ENCODE data around the gene FAM107B.
A peak's percentile ranks its signal among the peaks of the same experiment; 100 is the strongest.
"Not testable (repeated sequence)": the region's sequence is repeated elsewhere in the genome, so short reads cannot be mapped to it uniquely, and the experiment has no call there.

The FAM107B gene

DNA sequence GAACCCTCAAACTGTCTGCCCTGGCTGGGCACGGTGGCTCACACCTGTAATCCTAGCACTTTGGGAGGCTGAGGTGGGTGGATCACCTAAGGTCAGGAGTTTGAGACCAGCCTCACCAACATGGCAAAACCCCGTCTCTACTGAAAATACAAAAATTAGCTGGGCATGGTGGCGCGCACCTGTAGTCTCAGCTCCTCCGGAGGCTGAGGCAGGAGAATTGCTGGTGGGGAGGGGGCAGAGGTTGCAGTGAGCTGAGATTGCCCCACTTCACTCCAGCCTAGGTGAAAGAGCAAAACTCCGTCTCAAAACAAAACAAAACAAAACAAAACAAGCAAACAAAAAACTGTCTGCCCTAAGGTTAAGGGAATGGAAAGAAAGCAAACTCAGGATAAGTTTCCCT lies 115.6 kb downstream of the FAM107B start:
- DNase-seq, result not testable (repeated sequence)

DNA sequence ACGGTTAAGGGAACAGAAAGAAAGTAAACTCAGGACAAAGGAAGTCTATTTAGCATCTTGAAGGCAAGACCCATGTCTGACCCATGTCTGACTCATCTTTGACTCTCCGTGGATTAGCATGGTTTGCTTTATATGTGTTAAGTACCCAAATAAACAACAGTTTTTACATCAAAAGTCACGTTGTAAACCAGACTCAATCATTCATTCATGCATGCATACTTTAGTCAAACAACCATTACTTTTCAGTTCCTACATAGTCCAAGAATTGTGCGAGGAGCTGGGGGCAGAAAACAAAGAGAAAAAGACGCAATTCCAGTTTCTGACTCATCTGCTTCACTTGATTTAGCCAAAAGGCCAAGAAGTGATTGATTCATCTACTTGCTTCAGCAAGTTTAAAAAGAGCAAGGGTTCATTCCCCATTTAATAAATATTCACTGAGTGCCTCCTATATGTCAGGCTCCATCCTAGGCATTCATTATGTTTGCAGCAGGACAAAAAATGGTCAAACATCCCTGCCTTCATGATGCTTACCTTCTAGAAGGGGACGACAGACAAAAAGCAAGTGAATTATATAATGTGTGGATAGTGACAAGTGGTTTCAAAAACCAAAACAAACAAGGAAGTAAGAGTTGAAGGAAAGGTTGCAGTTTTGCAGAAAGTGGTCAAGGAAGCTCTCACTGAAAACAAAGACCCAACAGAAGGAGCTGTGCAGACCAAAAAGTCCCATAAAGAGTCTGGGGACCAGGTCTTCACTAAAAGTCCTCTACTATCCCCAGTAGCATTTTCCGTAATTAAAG lies 116.2 kb downstream of the FAM107B start:
- DNase-seq, result no peak

- DNase-seq, result no peak
Measured at GRCh38 chr10:14656052-14656730, 118.5 kb downstream of the FAM107B start.

- no peak for DNase-seq
Measured at GRCh38 chr10:14654821-14655382, 119.8 kb downstream of the FAM107B start.

DNA sequence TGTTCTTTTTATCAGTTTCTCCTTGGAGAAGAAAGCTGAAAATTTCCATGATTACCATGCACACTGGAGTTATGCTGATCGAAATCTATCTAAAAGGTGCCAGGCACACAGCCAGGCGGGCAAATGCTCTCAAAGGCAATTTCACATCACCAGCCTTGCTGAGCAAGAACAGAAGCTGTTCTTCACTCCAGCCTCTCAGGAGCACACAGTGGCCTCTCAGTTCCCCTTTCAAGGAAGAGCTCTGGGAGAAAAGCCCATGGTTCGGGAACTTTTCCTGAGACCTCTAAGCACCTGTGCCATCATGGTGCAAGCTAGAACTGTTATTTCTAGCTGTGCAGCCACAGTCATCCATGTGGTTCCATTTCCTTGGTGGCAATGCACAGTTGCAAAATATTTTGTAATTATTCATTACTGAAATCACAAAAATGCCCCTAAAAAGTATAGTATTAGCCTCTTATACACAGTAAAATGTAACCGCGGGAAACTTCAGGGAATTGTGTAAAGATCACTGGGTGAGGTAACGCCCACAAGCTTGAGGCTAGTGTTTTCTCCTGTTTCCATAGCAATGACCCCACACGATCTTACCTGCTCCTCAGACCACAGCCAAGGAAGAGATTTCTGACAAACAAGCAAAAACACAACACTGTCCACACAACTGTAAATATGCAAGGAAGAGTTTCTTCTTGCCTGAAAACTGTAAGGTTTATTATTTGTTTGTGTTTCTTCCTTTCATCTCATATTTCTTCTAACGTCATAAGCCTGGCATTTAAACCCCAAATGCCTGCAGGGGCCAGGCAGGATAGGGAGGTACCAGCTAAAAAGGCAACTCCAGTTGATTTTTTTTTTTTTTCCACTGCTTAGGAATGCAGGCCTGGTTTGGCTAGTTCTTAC lies 121.2 kb downstream of the FAM107B start:
- DNase-seq, result no peak

DNA sequence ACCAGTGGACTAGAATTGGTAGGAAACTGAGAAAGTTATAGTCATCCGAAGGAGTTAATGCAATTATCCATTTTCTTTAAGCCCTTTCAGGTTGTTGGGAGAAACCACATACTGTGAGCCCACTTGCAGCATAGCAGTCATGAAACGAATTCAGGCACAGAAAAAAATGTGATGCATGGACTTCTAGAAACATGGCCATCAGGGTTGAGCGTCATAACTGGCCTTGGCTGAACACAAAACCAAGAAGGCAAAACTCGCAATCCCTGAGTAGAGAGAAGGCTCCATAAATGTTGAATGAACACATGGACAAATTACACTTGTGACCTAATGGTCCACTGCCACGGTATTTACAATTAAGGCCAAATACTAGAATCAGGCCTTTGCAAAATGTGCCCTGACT lies 121.9 kb downstream of the FAM107B start:
- no peak for DNase-seq

GRCh38 chr10:14652067-14652466 lies 122.6 kb downstream of the FAM107B start:
- DNase-seq, result no peak

- no peak for DNase-seq
Measured at GRCh38 chr10:14649739-14650138, 125.0 kb downstream of the FAM107B start.

GRCh38 chr10:14648946-14649345 lies 125.8 kb downstream of the FAM107B start:
- no peak for DNase-seq

- DNase-seq, result peak; percentile 35
Measured at GRCh38 chr10:14648005-14648765, 126.5 kb downstream of the FAM107B start.

GRCh38 chr10:14645239-14645960 lies 129.3 kb downstream of the FAM107B start:
- DNase-seq, result no peak

DNA sequence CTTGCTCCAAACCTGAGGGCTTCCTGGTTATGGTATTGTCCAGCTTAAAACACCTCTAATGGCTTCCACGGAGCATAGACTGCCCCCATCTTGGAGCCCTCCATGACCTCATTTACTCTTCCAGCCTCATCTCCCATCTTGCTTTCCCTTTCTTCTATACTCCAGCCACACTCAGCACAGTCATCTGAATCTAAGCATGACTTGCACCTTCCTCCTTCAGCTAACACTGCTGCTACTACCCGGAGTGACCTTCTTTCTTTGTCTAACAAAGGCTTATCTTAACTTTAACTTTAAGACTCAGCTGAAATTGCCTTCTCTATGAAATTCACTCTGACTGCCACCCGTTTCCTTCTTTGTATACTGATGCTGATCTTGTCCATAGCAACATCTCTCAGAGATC lies 135.1 kb downstream of the FAM107B start:
- DNase-seq, result no peak

DNA sequence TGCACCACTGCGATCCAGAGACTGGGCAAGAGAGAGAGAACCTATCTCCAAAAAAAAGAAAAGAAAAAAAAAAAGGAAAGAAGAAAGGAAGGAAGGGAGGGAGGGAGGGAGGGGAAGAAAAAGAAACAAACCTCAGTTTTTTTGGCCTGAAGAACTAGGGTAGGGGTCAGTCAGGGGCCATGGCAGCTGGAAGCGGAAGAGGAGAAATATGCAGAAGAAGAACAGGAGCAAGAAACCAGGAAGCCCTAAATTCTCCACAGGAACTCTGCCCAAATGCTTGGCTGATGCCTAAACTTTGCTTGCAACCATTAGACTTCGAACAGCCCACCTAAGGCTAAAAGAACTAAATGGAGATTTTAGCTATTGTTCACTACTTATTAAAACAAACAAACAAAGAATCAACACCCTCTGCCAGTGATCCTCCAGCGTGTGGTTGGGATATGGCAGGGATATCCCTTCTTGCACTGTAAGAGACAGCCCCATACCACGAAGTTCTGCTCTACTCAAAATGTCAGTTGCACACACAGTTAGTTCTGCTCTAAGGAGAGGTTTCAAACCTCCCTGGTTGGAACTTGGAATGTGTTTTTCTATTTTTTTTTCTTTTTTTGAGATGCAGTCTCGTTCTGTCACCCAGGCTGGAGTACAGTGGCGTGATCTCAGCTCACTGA lies 139.5 kb downstream of the FAM107B start:
- DNase-seq, result no peak

- DNase-seq, result not testable (repeated sequence)
Measured at GRCh38 chr10:14634572-14634971, 140.1 kb downstream of the FAM107B start.

GRCh38 chr10:14625765-14626525 lies 148.8 kb downstream of the FAM107B start:
- DNase-seq, result no peak

DNA sequence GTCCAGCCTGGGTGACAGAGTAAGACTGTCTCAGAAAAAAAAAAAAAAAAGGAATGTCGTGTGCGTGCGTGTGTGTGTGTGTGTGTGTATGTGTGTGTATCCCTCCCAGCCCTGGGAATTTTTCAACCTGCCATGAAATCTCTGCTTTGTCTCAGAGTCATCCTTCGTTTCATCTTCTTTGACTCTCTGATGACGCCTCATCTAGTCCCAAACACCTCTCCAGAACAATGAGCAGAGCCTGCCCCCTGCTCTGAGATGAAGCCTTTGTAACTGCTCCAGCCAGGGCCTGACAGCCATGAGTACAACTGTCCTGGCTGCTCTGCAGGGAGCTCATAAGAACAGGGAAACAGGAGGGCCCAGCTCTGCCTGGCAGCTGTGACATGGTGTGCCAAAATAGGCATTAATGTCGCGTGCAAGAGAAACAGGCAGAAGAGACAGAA lies 149.5 kb downstream of the FAM107B start:
- DNase-seq, result no peak

- no peak for DNase-seq
Measured at GRCh38 chr10:14624600-14624999, 150.1 kb downstream of the FAM107B start.

DNA sequence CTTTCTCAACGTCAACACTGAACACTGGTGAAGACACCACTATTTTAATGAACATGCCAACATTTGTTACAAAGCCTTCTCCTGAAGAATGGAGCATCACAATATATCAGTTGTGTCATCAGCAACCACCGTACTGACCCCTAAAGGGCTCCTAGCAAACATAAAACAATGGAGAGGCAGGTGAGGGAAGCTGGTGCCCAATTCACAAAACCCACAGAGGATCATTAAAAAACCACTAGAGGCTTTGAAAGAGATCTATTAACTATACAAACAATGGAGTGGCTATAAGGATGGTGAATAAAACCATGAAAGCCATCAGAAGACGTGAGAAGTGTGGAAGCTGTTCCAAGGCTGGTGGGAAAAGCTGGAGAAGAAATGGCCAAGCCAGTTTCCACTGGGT lies 150.8 kb downstream of the FAM107B start:
- DNase-seq, result no peak

GRCh38 chr10:14621037-14621436 lies 153.7 kb downstream of the FAM107B start:
- DNase-seq, result no peak

- no peak for DNase-seq
Measured at GRCh38 chr10:14618674-14619073, 156.0 kb downstream of the FAM107B start.

Measured in stimulated activated CD4-positive, alpha-beta T cell treated with anti-CD3 and anti-CD28 coated beads, Interleukin-12 subunit alpha, Interleukin-12 subunit beta, amount 100 ng/mL, for 4 hours (primary cell).